GM21390 (cell line): Measurements from ENCODE around the gene TTC23L.
"Not testable (repeated sequence)": the region's sequence is repeated elsewhere in the genome, so short reads cannot be mapped to it uniquely, and the experiment has no call there.

Experiments
- ATAC-seq: cut with Tn5 transposase; IDR thresholded peaks from one replicate; pipeline ENCODE4 v1.9.1; 2021; ENCODE audit not compliant: unreplicated experiment

TTC23L gene

DNA sequence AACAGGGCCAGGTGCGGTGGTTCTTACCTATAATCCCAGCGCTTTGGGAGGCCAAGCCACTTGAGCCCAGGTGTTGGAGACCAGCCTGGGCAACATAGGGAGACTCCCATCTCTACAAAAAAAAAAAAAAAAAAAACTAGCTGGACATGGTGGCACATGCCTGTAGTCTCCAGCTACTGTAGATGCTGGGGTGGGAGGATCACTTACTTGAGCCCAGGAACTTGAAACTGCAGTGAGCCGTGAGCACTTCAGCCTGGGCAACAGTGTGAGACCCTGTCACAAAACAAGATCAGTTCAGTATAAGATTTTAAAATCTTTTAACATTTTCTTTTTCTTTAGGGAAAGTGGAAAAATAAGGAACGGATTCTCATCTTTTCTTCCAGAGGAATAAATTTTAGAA is 79.1 kb downstream of the TTC23L start:
- no peak for ATAC-seq

DNA sequence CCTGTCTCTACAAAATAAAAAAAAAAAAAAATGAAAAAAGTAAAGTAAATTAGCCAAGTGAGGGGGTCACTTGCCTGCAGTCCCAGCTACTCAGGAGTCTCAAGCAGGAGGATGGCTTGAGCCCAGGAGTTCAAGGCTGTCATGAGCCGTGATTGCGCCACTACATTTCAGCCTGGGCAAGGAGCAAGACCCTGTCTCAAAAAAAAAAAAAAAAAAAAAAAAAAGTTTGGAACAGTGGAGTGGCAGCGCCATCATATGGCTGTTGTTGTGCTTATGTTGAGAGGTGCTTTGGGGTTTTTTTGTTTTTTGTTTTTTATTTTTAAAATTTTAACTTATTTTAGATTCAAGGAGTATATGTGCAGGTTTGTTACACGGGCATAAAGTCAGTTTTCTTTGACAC is 80.1 kb downstream of the TTC23L start:
- ATAC-seq = no peak

DNA sequence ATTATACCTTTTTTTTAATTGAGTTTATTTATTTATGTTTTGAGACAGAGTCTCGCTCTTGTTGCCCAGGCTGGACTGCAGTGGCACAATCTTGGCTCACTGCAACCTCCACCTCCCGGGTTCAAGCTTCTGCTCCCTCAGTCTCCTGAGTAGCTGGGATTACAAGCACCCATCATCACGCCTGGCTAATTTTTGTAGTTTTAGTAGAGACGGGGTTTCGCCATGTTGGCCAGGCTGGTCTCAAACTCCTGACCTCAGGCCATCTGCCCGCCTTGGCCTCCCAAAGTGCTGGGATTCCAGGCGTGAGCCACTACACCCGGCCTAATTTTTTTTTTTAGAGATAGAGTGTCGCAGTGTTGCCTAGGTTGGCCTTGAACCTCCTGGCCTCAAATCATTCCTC is 84.3 kb downstream of the TTC23L start:
- ATAC-seq = not testable (repeated sequence)

DNA sequence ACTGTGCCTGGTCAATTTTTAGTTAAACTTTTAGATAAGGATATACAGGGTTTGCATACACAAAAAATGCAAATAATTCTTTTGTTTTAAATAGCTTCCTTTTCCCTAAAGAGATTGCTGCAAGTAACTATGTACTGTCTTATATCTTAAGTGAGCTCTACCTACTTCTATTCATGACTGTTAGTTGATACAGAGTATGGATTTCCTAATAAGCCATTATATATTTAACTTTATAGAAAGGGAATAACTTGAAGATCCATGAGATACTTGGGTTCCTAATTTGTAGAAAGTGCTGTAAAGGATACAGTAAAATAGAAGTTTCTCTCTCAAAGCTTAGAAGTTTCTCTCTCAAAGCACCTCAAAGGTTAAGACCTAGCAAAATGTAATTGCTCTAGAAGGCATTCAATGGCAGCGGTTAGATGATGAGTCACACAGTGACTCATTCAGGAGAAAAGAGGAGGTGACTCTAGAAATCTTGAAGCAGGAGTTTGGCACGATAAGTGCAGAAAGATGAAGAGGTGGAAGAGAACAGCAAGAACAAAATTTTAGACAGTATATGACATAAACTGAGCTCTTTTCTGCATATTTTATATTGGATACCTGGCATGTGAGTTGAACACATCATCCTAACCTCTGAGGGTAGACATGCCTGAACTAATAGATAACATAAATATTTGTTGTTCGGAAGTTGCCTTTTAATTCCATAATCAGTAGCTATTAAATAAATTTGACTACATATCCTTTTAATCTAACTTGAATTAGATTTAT is 84.9 kb downstream of the TTC23L start:
- peak; percentile 42 for ATAC-seq

DNA sequence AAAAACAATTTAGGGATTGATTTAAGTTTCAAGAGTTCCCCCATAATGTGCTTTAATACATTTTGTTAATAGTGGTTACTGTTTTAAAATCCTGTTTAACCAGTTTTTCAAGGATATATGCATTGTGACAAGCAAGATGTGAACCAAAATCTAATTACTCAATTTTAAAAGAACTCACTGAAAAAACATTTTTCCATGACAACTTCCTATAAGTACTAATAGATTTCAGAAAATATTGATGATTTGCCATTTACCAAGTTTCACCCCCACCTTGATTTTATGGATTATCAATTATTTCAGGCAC is 85.5 kb downstream of the TTC23L start:
- no peak for ATAC-seq

DNA sequence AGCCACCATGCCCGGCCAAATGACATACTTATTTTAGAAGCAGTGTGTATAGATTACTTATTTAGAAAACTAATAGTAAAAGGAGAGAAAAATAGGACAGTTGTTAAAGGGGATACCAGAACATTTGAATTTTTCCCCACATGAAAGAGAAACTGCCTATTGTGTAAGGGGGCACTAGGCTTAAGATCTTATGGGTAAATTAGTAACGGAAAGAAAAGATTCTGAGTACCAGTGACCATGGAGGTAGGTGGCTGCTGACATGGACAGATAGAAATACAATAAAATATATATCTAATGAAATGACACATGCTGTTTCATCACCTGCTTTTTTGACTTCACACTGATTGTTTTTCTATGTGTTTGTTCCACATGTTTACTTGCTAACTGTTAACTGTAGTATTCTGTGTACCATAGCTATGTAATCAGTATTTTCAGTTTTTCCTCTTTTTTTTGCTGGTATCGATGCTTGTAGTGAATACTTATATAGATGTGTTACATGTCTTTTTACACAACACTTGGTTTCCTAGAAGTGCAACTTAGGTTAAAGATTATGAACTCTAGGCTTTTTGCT is 87.4 kb downstream of the TTC23L start:
- ATAC-seq = no peak

DNA sequence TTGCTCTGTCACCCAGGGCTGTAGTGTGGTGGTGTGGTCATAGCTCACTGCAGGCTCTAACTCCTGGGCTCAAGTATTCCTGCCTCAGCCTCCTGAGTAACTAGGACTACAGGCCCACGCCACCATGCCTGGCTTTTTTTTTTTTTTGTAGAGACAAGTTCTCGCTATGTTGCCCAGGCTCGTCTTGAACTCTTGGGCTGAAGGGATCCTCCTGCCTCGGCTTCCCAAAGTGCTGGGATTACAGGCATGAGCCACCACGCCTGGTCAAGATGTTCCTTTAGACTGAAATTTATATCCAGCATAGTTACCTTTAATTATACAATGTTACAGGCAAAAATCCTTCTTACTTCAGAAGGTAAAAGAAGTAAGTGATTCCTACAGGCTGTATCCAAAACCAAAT is 88.8 kb downstream of the TTC23L start:
- ATAC-seq = no peak

DNA sequence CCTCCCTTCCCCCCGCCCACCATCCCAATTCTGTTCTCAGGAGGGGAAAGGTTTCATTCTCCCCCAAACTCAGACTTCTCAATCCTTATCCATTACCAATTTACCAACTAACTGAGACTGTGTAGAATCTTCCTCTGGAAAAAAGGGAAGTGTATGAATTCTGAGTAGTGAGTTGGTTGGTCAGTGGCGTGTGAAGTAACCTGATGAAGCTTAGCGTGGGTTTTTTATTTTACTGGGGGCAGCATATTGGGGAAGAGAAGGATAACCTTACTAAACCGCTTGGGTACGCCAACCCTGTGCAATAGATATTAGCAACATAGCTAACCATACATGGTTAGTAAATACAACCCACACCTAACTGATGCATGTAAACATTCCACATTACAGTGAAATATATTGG is 89.3 kb downstream of the TTC23L start:
- ATAC-seq = no peak

DNA sequence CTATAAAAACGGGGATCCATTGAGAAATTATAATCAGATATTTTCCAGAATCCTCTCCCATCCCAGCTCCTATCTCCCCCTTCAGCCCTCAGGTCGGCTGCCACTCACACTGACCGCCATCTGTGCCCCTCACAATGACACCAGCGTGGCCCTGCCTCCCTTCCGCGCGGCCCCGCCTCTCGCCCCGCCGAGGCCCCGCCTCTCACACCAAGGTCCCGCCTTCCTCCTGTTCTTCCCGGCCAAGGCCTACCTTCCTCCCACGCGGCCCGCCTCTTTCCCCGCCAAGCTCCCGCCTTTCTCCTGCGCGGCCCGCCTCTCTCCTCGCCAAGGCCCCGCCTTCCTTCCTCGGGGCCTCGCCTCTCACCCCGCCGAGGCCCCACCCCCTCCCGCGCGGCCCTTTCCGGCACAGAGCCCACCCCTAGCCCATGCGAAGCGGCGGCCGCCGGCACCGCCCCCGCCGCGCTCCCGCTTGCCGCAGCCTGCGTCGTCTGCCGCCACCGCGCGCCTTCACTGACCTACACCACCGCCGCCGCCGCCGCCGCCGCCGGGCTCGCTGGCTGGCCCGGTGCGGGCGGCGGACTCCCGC is 90.3 kb downstream of the TTC23L start, which contains the start of gene DNAJC21:
Gene DNAJC21, plus strand, starts transcription at position 426 of the 586 bp plus-strand sequence. CDS start 261 bp downstream, outside the sequence.
- peak; percentile 84 for ATAC-seq

DNA sequence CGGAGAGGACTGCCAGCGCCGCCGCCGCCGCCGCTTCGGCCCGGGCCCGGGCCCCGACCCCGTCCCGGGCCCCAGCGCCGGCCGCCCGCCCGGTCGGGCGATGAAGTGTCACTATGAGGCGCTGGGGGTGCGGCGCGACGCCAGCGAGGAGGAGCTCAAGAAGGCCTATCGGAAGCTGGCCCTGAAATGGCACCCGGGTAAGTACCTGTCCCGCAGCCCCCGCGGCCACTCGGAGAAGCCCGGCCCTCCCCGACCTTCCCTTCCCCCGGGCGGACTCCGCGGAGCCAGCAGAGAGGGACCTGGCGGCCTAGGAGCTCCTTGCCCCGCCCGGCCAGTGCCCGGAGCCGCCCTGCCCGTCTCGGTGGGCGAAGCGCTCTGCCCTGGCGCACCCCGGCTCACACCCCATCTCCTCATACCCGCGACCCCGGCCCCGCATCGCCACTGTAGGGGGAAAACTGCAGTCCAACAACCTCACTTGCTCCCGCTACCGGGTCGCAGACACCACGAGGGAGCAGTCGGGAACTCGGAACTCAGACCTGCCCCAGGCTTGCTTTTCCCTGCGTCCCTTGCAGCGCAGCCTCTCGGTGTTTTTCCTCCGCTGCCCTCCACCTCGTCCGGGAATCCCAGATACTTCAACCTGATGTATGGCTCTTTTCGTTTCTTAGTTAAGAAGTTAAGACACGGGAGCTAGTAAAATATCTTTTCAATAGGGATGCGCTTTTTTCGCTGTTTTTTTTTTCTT is 90.9 kb downstream of the TTC23L start:
- ATAC-seq = peak; percentile 73

DNA sequence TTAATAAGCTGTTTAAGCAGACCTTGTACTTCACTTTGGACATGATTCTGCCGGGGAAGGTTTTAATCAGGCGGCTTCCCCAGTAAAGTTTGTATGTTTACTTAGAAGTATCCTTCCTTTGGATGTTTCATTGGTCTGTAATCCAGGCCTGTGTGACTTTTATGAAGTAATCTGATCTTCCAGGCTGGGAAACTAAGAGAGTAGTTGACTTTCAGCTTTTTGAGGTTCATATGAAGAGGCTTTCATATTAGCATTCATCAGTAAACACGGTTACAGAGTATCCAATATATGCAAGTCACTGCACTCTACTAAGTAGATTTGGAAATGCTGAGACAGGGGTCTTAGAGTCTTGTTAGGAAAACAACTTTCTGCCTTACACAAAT is 91.5 kb downstream of the TTC23L start:
- no peak for ATAC-seq

DNA sequence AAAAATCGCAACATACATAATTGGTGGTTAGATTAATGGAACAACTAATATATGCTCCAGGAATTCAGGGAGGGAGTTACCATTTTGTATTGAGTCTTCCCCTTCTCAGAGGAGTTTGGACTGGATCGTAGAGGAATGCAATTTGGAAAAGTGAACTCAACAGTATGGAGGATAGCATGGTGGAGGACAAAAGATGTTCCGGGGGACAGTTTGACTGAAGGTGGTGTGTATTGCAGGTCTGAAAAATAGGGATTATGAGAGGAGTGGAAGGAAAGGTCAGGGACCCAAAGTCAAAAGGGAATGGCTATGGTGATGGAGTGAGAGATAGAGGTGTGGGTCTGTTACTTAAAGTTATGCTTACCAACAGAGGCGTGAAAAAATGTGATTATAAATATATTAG is 91.9 kb downstream of the TTC23L start:
- ATAC-seq = no peak

DNA sequence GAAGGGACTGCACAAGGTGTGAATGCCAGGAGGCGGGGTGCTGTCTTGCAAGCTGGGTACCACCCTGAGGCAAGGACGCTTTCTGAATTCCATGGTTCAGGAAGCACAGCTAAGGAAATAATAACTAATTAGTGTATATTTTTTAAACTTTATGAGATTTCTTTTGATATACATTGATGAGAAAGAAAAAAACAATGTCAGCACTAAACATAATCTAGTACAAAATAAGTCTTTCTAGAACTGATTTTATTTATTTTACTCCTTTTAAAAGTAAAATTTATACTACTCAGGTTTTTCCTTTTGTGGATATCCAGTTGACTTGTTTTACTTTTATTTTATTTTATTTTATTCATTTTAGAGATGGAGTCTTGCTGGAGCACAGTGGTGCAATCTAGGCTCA is 94.0 kb downstream of the TTC23L start:
- no peak for ATAC-seq

DNA sequence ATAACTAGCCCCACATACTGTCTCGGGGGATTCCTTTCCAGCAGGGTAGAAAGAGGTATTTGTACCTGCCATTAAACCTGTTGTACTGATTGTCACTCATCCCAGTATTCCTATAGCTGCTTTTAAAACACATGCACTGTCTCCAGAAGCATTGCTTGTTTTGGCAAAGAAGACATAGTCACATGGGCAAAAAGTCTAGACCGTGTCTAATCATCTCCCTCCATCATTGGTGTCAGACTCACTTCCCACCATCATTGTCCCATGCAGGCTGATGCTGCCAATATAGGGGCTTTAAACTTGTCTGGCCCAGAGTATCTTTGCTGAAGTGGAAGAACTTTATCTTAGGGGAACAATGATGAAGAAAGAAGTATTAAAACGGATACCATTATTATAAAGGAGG is 103.0 kb downstream of the TTC23L start:
- no peak for ATAC-seq

DNA sequence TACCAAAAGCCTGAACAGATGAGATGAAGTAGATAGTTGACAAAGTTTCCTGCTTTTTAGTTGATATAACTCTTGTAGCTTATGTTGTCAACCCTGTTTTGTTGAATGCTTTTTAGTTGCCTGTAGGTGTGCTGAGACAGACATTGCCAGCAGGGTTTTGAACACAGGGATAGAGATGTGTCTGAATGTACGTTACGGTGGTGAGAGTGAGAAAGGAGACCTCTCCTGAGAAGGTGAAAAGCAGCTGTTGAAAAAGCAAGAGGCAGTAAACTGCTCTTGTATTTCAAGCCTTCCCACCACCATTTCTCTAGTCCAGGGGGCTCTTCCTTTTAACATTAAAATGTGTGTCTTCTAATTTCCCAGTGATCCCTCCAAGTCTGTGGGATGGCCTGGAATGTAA is 105.1 kb downstream of the TTC23L start:
- no peak for ATAC-seq

DNA sequence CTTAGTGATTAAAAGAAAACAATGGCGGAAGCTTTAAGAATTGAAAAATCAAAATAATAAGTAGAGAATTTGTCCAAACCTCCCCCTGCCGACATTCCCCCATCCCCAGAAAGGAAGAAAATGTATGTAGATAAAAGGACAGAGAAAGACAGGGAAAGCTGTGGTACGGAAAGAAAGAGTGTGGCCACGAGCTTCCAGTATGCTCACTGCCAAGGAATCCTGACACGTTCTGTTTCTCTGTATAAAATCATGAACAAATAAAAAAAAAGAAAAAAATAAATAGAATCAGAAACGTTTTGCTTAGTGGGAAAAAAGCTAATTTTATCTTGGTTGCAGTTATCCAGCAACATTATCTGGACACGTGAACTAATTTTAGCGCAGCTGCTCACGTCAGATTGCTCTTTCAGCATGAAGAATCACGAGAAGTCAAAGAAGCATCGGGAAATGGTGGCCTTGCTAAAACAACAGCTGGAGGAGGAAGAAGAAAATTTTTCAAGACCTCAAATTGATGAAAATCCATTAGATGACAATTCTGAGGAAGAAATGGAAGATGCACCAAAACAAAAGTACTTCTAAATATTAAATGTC is 105.6 kb downstream of the TTC23L start:
- ATAC-seq = no peak
